Fibroblast of skin of back (primary cell): ENCODE measurements around the gene RPL5.
A peak's percentile ranks its signal among the peaks of the same experiment; 100 is the strongest.

Experiments used
- DNase-seq: peaks from one replicate; pipeline ENCODE4 v3.0.0-alpha.2; 2013

RPL5 gene

GRCh38 chr1:92857817-92858216 is 26.0 kb downstream of the RPL5 start:
- no peak for DNase-seq

DNA sequence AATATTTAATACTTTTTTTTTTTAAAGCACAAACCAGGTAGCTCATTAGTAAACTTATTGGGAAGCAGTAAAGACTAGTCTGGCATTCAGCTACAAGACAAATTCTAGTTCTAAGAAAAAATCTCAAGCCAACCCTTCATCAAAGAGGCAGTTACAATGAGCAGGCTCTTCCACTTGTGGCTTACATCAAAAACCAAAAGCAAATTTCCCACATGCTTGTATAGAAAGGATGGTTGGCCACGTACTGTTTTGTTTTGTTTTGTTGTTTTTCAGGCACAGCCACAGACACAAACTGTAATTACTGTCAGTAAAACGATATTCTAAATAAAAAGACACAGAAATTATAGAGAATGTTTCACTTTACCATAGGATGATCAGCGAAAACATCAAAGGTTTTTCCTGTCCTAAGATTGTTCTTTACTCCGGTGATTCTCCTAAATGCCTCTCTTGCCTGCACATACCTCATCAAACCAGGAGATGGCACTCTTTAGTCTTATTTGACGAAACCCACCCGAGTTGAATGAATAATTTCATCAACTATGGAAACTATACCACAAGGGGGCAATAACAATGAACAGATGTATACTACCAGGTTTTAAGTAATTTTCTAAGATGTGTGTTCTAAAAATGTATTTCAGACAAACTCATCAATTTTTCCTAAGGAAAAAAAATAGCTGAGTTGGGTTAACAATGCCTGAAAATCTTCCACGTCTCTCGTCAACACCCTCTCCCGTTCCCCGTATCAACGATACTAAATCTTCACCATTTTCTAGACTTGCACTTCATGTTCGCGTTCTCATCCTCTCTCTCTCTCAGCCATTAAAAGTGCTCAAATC is 26.9 kb downstream of the RPL5 start:
- DNase-seq = peak; percentile 82

DNA sequence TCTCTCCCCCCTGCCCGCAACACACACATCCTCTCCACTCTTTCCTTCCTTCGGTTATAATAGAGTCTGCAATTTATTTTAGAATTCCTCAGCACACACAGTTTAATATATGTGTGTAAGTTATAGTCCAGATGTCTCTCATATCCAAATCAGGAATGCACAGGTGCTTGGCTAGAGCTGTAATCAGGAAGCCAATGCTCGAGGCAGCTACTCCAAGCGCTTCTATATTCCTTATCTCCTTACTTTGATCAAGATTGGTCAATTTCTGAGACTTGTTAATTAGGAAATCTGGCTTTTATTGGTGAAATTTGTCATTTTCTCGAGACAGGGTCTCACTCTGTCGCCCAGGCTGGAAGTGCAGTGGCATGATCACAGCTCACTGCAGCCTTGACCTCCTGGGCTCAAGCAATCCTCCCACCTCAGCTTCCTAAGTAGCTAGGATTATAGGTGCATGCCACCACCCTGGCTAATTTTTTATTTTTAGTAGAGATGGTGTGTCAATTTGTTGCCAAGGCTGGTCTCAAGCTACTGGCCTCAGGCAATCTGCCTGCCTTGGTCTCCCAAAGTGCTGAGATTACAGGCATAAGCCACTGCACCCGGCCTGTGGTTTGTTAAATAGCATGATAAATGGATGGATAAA is 27.7 kb downstream of the RPL5 start:
- no peak for DNase-seq

DNA sequence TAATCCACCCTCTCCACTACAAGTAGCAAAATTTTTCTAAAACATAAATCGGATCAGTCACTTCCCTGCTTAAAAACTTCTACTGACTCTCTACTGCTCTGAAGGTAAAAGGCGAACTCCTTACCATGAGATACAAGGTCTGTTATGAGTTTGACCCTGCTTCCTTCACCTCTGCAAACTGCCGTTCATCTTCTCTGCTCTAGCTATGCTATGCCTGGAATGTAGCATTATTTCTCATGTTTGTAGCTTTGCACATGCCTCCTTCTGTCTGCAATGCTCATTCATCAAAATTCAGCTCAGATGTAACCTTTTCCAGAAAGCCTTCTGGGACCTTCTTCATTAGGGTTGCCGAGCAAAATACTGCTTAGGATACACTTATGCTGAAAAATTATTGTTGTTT is 30.8 kb downstream of the RPL5 start:
- no peak for DNase-seq

DNA sequence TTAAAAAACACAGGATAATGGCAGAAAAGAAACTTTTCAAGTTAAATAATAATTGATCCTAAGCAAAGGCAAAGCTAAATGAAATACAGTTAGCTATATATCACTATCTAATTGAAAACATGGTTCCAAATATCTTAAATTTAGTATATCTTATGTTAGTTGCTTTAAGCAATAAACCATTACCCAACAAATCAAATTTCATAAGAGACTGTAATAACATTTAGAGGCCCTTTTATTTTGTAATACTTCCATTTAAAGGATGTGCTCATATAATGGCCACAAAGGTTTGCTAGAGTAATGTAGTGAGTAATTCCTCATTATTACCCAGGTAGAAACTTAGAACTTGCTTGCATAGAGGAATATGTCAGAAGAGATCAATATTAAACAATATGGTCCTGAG is 32.3 kb downstream of the RPL5 start:
- DNase-seq = no peak

GRCh38 chr1:92870591-92870990 is 38.8 kb downstream of the RPL5 start:
- DNase-seq = no peak

DNA sequence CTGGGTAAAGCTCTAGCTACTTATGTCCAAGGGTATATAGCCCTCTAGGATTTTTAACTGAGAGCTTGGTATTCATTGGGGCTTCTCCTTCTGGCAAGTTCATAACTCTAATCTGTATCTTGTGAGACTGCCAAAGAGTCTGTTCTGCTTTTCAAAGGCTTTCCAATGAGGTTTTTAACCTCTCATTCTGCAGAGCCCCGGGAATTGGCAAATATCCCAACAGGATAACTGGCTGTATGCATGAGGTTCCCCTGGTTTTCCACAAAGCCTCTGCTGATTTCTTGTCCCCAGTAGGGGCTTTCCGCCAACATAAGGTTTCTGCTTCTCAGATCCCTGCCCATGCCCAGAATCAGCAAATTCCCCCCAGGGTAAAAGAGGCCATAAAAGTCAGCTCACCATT is 40.9 kb downstream of the RPL5 start:
- no peak for DNase-seq

DNA sequence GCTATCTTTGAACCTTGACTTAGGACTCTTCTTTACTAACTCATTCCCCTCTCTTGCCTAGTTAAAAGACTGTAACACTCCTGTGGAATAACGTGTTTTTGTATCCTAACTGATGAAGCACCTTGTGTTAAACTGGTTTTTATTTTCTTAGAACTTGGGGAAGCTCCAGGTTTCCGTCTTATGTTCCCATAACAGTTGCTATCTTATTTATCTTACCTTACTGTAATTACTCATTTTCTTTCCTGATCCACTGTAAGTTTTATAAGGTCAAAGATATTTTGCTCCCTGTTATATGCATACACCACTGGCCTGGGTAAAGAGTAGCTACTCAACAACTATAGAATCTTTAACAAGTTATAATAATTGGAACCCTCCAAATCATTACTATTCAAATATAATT is 43.1 kb downstream of the RPL5 start:
- DNase-seq = no peak

DNA sequence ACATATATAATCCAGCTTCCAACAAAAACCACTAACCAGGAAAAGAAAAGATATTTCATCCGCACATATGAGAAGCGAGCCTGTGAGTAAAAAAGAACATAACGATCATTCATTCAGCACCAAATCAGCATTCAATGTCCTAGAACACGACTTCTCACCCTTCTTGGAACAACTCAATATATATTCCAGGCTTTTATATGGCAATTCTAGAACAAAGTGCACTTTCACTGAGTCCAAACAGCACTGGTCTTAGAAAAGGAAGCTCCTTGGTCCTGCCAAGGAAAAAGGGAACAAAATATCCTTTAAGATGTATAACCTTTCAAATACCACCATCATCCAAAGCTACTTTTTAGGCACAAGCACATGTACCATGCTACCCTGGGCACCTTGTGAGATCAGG is 44.5 kb downstream of the RPL5 start:
- no peak for DNase-seq

DNA sequence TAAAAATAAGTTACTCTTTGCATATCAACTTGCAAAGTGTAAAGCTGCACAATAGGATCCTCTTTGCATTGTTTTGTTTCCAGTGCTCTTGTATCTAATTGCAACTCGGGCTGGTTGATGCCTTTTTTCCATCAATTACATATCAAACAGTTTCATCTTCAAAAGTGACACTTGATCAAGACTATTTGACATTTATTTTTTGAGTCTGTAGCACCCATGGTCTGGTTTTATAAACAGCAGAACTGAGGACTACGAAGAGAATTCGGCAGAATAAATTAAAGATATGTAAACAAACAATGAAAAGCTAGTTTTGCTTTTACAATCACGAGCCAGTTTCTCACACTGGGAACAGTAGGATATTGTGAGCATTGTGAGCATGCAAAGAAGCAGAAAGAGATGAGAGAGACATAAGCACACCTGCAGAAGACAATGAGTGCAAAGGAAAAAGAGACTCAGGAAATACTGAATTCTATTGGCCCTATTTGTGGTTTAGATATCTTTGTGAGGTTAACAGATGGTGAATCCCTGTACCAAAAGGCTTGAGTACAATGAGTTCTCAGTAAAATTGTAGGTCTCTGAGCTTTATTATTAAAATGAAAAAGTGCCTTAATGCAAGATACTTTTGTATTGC is 45.4 kb downstream of the RPL5 start:
- DNase-seq = no peak

GRCh38 chr1:92877792-92878191 is 46.0 kb downstream of the RPL5 start:
- no peak for DNase-seq

GRCh38 chr1:92879316-92879968 is 47.6 kb downstream of the RPL5 start:
- no peak for DNase-seq

GRCh38 chr1:92881391-92881790 is 49.6 kb downstream of the RPL5 start:
- DNase-seq = no peak

DNA sequence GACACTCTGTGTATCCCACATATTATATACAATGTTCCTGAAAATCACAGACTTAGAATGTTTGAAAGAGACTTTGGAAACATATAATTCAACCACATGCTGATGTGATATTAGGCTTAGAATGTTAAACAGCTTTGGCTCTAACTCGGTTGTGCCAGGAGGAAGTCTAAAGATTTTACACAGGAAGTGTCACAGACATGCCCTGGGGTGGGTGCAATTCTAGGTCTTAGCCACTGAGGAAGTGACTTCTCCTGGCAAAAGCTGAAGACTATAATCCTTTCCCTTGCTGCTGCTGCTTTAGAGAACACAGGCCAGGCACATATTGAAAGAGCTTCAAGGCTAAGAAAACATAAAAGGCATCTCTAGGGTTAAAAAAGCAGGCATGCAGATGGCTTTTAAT is 51.0 kb downstream of the RPL5 start:
- peak; percentile 42 for DNase-seq

- peak; percentile 21 for DNase-seq
These were observed 51.5 kb downstream of the RPL5 start for GRCh38 chr1:92883297-92883696.

- DNase-seq = no peak
These were observed 52.4 kb downstream of the RPL5 start for GRCh38 chr1:92884195-92884594.

DNA sequence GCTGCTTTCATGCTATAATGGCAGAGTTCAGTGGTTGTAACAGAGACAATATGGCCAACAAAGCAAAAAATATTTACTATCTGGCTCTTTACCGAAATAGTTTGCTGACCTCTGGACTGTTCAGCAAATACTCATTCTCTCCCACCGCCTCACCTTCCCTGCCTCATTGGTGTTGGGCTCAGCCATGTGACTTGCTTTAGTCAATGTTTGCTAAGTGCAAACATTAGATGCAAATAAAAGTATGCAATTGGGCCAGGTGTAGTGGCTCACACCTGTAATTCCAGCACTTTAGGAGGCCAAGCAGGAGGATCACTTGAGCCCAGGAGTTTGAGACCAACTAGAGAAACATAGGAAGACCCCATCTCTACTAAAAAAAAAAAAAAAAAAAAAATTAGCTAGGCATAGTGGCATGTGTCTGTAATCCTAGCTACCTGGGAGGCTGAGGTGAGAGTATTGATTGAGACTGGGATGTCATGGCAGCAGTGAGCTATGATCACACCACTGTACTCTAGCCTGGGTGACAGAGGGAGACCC is 55.1 kb downstream of the RPL5 start:
- no peak for DNase-seq

GRCh38 chr1:92887465-92887864 is 55.6 kb downstream of the RPL5 start:
- DNase-seq = no peak
